ENCODE measurements around the gene LCE1A.

LCE1A gene

GRCh38 chr1:152786077-152786476 is 41.2 kb upstream of the LCE1A start, which contains the start of gene LCE1E:
LCE1E (plus strand) TSS chr1:152786257; CDS start chr1:152787300, 1,043 bp downstream.
- Histone ChIP-seq H3K27me3 (ENCODE audit: insufficient read depth, low read length, poor library complexity, severe bottlenecking) (no peaks in the 10 kb centered on the region), H3F3A (ENCODE audit: low read depth) (no peaks in the 10 kb centered on the region), H4K20me1 (ENCODE audit: insufficient read depth, low read length, poor library complexity, severe bottlenecking) (no peaks in the 10 kb centered on the region), H3K9ac (ENCODE audit: low read depth, low read length, poor library complexity, severe bottlenecking) (no peak within 1 kb of the TSS), H3K36me3 (ENCODE audit: insufficient read depth, low read length) (no peaks in the 10 kb centered on the region), H3K9me2 (replicated peaks; ENCODE audit: low read depth, low read length) (no peaks in the 10 kb centered on the region), H3K4me2 (ENCODE audit: low read depth, low read length, poor library complexity, severe bottlenecking) (no peak within 1 kb of the TSS), H3K4me3 (ENCODE audit: low read length, poor library complexity, severe bottlenecking) (no peak within 1 kb of the TSS), H3K9me3 (ENCODE audit: insufficient read depth, low read depth, low read length) (no peaks in the 10 kb centered on the region), H3K79me2 (ENCODE audit: insufficient read depth, low read length) (no peaks in the 10 kb centered on the region), H3K4me1 (ENCODE audit: insufficient read depth, low read length, poor library complexity, severe bottlenecking) (no peaks in the 10 kb centered on the region), H2AFZ (ENCODE audit: low read length) (no peak within 1 kb of the TSS)
- no peak for TF ChIP-seq EZH2phosphoT487 (IDR thresholded peaks at IDR 0.05; ENCODE audit: borderline replicate concordance)
- TF ChIP-seq CTCF (conservative IDR thresholded peaks at IDR 0.05; ENCODE audit: low read length), result no peak

- TF ChIP-seq CTCF (conservative IDR thresholded peaks at IDR 0.05; ENCODE audit: low read length) (no peak), EZH2phosphoT487 (IDR thresholded peaks at IDR 0.05; ENCODE audit: borderline replicate concordance) (no peak)
- no peak overlapping the region for H3K4me3 ChIP-seq (ENCODE audit: low read length, poor library complexity, severe bottlenecking)
Observed at GRCh38 chr1:152795686-152796085, 31.6 kb upstream of the LCE1A start.

GRCh38 chr1:152796421-152796820 is 30.9 kb upstream of the LCE1A start, which contains the start of gene LCE1D:
LCE1D (plus strand) TSS chr1:152796721; CDS start chr1:152797795, 1,074 bp downstream.
- Histone ChIP-seq H3K36me3 (ENCODE audit: insufficient read depth, low read length) (no peaks in the 10 kb centered on the region), H3K4me2 (ENCODE audit: low read depth, low read length, poor library complexity, severe bottlenecking) (no peak within 1 kb of the TSS), H4K20me1 (ENCODE audit: insufficient read depth, low read length, poor library complexity, severe bottlenecking) (no peaks in the 10 kb centered on the region), H3F3A (ENCODE audit: low read depth) (no peaks in the 10 kb centered on the region), H3K79me2 (ENCODE audit: insufficient read depth, low read length) (no peaks in the 10 kb centered on the region), H3K4me3 (ENCODE audit: low read length, poor library complexity, severe bottlenecking) (no peak within 1 kb of the TSS), H3K27me3 (ENCODE audit: insufficient read depth, low read length, poor library complexity, severe bottlenecking) (no peaks in the 10 kb centered on the region), H2AFZ (ENCODE audit: low read length) (no peak within 1 kb of the TSS), H3K9ac (ENCODE audit: low read depth, low read length, poor library complexity, severe bottlenecking) (no peak within 1 kb of the TSS), H3K9me3 (ENCODE audit: insufficient read depth, low read depth, low read length) (no peaks in the 10 kb centered on the region), H3K9me2 (replicated peaks; ENCODE audit: low read depth, low read length) (no peaks in the 10 kb centered on the region), H3K4me1 (ENCODE audit: insufficient read depth, low read length, poor library complexity, severe bottlenecking) (no peaks in the 10 kb centered on the region)
- no peak for TF ChIP-seq CTCF (conservative IDR thresholded peaks at IDR 0.05; ENCODE audit: low read length)
- TF ChIP-seq EZH2phosphoT487 (IDR thresholded peaks at IDR 0.05; ENCODE audit: borderline replicate concordance), result no peak

More at GRCh38 chr1:152795686-152796085, 31.6 kb upstream of the LCE1A start:
- no peaks in the 10 kb centered on the region for H3K79me2 ChIP-seq (ENCODE audit: insufficient read depth, low read length)
- H3F3A ChIP-seq (ENCODE audit: low read depth), result no peaks in the 10 kb centered on the region
- H2AFZ ChIP-seq (ENCODE audit: low read length), result no peak overlapping the region
- no peak overlapping the region for H3K9ac ChIP-seq (ENCODE audit: low read depth, low read length, poor library complexity, severe bottlenecking)
- no peaks in the 10 kb centered on the region for H3K27me3 ChIP-seq (ENCODE audit: insufficient read depth, low read length, poor library complexity, severe bottlenecking)
- no peak overlapping the region for H3K4me2 ChIP-seq (ENCODE audit: low read depth, low read length, poor library complexity, severe bottlenecking)
- no peaks in the 10 kb centered on the region for H3K9me3 ChIP-seq (ENCODE audit: insufficient read depth, low read depth, low read length)
- H3K36me3 ChIP-seq (ENCODE audit: insufficient read depth, low read length), result no peaks in the 10 kb centered on the region
- H3K9me2 ChIP-seq (replicated peaks; ENCODE audit: low read depth, low read length), result no peaks in the 10 kb centered on the region
- no peaks in the 10 kb centered on the region for H3K4me1 ChIP-seq (ENCODE audit: insufficient read depth, low read length, poor library complexity, severe bottlenecking)
- no peaks in the 10 kb centered on the region for H4K20me1 ChIP-seq (ENCODE audit: insufficient read depth, low read length, poor library complexity, severe bottlenecking)

Data from Loucy (cell line).